Stimulated activated CD8-positive, alpha-beta memory T cell treated with anti-CD3 and anti-CD28 coated beads, Interleukin-4, amount 100 ng/mL, for 1 hour (primary cell): Measurements from ENCODE around the gene HOXC10.

Experiments
- DNase-seq, 2 donors: peaks; one replicate each; pipeline ENCODE4 v3.0.0-alpha.2; 2020; ENCODE audit warnings: low read depth in 2 of 2, low spot score in 1 of 2

The HOXC10 gene

DNA sequence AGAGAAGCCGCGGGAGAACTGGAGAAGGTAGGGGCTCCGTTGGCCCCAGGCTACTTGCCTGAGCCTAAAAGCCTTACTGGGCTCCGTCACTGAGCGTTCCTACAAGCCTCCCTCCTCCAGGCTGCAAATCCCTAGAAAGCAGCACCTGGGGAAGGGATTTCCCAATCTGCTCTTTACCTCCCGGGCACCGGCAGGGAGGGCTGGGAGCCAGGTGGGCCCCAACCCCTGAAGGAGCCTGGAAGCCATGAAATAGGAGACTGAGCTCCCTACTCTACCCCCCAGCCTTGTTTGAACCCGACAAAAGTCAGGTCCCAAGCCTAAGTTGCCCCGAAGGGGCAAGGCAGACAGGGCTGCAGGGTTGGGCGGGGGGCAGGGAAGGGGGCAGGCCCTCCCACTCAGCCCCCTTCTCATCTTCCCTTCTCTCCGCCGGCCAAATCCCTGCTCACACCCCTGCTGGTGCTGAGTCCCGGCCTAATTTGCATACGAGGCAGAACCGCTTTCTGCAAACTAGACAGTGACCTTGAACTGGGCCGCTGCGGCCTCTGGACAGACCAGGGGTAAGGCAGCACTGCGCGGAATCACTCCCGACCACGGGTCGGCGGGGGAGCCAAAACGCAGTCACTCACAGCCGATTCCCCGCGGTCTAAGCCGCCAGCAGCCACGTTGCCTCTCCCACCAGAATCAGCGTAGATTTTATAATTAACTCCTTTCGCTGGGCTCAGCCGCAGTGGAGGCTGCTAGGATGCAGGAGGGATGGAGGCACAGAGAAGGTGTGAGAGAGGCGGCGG, 34.0 kb upstream of the HOXC10 start:
- no peak for DNase-seq

- no peak for DNase-seq
Measured at GRCh38 chr12:53951577-53952334, 33.2 kb upstream of the HOXC10 start.

DNA sequence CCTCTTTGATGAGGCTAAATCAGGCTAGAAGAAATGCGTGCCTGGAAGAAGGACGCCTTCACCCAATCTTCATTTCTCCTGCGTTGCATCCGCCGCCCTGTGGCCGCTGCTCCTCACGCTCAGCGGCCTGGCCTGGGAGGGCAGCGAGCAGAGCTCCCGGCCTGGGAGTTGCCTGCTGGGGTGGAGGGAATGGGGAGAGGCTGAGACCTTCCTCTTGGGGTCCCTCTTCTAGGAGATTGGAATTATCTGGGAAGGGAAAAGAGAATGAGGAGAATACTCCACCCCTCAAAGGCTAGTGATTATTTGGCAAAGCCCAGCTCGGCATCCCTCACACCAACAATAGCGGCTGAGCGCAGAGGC, 32.6 kb upstream of the HOXC10 start:
- DNase-seq = no peak

DNA sequence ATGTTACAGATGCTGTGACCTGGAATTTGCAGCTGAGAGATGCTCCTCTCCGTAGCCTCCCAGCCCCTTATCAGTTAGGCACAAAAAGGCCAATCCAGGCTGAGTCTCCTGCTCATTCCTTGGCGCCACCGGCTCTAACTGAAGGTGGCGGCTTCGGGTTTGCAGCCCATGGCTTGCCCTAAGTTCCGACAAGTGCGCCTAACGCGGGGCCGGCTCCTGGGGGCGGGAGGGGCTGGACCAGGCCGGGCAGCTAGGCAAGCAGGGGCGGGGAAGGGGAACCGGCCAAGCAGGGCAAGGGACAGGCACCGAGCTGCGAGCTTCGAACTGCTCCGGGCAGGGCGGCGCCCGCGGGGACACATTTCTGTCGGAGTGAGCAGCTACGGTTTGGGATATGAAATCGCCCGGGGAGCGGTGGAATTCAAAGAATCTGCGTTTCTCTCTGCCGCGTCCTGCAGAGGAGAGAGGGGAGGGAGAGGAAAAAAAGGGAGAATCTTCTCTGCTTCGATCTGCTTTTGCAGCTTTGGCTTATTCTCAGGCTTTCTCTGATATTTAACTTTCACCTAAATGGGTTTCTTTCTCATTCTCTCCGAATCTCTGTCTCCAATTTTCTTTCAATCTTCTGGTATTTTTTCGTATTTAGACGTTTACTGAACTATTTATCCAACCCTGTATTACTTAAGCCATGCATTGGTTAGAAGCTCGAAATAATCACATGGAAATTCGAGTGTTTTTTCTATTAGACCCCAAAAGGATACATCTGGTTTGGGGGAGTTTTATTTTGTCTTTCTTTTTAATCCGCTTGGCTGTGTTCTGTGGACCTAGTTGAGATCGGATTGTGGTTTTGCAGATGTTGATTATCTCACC, 31.8 kb upstream of the HOXC10 start:
- no peak for DNase-seq

DNA sequence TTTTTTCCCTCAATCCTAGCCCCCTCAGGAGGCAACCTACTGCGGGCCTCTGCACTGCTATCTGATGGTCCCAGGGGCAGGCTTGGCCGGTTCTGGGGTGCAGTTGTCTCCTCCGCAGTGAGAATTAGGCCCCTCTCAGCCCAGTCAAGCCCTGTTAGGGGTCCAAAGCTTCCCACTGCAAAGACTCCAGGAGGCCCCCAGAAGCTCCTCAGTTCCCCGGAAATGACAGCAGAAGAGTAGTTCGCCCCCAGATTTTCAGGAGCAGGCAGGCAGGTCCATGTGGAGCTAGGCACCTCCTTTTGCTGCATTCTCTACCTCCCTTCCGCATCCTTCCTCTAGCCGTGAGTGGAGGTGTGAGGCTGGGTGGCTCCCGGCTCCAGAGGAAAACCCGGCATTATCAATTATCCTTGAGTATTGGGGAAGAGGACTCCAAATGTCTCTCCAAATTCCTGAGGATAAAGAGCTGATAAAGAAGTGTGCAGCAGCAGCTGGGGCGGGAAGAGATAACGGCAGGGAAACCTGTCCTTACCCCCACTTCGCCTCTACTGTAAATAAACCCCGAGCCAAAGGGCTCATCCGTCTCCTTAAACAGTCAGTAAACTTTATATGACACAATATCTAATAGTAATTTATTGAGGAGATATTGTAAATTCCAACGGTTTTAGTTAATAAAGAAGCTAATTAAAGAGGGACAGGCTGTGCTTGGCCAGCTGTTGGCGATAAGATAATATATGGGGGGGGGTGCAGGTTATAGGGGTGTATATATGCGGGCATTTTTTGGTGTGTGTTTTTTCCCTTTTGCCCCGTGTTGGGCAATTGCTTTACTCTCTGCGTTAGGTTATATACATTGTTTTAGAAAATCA, 30.9 kb upstream of the HOXC10 start:
- DNase-seq = no peak

GRCh38 chr12:53954694-53955035, 30.3 kb upstream of the HOXC10 start, which contains the start of gene HOXC12:
Gene HOXC12 (plus strand): TSS chr12:53954903. CDS start chr12:53954930, 27 bp downstream.
- no peak for DNase-seq

DNA sequence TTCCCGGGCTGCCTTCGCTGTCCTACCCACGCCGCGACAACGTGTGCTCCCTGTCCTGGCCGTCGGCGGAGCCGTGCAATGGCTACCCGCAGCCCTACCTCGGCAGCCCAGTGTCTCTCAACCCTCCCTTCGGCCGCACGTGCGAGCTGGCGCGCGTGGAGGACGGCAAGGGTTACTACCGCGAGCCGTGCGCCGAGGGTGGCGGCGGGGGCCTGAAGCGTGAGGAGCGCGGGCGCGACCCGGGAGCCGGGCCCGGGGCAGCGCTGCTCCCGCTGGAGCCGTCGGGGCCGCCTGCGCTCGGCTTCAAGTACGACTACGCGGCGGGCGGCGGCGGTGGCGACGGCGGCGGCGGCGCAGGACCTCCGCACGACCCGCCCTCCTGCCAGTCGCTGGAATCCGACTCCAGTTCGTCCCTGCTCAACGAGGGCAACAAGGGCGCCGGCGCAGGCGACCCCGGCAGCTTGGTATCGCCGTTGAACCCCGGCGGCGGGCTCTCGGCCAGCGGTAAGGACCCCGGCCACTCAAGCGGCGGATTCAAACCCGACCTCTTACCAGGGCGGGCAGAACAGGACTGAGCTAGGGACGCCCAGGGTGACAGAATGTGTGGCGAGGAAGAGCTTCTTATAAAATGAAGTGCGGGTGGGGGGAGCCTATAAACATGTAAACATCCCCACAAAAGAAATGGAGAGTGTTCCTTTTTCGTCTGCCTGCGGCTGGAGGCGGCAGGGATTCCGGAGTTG, 29.7 kb upstream of the HOXC10 start:
- DNase-seq = no peak

DNA sequence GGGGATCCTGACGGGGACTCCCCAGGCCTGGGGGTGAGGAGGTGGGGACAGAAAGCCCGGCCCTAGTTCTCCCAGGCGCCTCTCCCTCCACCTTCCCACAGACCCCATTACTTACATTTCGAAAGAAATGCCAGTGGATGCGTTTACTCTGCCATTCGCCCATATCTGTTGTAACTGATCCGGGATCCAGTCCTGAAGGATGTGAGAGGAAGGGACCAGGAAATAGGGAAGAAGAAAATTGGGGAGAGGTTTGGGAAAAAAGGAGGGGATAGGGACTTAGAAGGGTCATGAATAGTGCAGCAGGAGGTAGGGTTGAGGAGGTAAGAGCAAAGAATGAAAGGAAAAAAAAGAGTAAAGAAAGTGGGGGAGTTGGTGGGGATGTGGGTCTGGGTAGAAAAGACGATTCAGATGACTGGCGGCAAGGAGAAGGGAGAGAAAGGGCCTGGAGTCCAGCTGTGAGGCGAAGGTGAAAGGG, 29.1 kb upstream of the HOXC10 start:
- no peak for DNase-seq

DNA sequence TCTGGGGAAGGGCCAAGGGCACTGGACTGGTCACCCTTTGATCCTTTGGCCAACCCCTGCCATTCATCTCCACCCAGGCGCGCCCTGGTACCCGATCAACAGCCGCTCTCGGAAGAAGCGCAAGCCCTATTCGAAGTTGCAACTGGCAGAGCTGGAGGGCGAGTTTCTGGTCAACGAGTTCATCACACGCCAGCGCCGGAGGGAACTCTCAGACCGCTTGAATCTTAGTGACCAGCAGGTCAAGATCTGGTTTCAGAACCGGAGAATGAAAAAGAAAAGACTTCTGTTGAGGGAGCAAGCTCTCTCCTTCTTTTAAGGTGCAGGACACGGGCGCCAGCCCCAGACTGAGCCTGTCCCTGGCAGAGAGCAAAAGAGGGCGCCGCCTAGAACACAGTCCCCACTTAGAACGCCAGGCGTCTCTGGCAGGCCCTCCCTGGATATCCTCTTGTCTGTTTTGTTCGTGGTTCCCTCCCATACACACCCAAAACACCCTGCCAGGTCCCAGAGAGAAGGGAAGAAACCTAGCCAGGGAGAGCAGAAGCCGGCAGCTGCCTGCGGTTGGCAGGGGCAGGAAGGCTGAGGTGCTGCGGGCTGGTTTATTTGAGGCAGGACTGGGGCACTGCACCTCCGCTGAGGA, 28.6 kb upstream of the HOXC10 start:
- no peak for DNase-seq

GRCh38 chr12:53956914-53957536, 27.9 kb upstream of the HOXC10 start:
- DNase-seq = no peak

DNA sequence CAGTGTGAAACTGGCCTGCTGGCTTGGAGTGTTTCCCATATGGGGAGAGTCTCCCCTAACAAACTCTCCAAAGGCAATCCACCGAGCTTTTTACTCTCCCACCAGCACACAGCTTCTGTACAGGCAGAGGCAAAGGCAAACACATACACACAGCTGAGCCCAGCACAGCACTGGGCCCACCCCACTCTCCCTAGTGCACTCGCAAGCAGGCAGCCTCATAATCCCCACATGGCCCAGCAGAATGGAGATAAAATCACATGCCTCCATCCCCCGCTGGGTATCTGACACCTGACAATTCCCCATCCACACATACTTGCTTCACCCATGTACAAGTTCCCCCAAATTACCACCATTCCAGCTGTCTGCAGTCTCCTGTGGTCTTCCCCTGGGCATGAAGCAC, 26.8 kb upstream of the HOXC10 start:
- DNase-seq = no peak

GRCh38 chr12:53959314-53959713, 25.6 kb upstream of the HOXC10 start:
- no peak for DNase-seq

GRCh38 chr12:53960187-53961024, 24.5 kb upstream of the HOXC10 start:
- DNase-seq = no peak

GRCh38 chr12:53961025-53961761, 23.8 kb upstream of the HOXC10 start:
- no peak for DNase-seq

DNA sequence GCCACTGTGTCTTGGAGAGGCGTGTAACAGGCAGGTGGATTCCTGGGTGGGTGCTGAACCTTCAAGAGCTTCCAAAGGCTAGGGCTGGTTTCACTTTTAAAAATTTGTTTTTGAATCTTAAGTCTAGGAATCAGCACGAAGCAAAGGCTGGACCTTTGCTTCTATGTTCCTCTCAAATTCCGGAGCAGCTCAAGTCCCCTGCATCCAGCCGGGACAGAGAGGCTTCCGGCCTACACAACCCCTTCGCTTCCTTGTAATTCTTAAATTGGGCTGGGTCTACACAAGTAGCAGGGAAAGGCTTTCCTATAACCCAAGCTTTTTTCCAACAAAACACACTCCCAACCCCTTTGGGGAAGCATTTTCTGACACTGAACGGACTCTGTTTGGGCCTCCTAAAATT, 21.9 kb upstream of the HOXC10 start:
- DNase-seq = no peak

- DNase-seq = no peak
Measured at GRCh38 chr12:53963434-53964314, 21.3 kb upstream of the HOXC10 start.
